ENCODE data around the gene GATD1. TPM values are rescaled to one million over a fixed set of nuclear protein-coding genes. Genes with fewer than 3 reads are reported as not detected.
A peak's percentile ranks its signal among the peaks of the same experiment; 100 is the strongest.

The GATD1 gene
- total RNA-seq, 2 experiments from 2014 or later = 109 to 117 TPM

- Histone ChIP-seq H2AFZ (ENCODE audit: low read length) (no peak overlapping the region), H3K36me3 (ENCODE audit: insufficient read depth, low read length) (peaks cover 49% of the 10 kb centered on the region), H3K9me2 (ENCODE audit: insufficient read depth, low read length) (no peaks in the 10 kb centered on the region), H3K4me3 (ENCODE audit: low read depth, low read length, poor library complexity, severe bottlenecking) (peak overlapping the region; percentile 100), H3K4me1 (ENCODE audit: insufficient read depth, low read length, poor library complexity, severe bottlenecking) (peaks cover 54% of the 10 kb centered on the region), H4K20me1 (ENCODE audit: insufficient read depth, low read length) (peaks cover 17% of the 10 kb centered on the region; the same call in 1 of the 2 replicates), H3K4me2 (ENCODE audit: low read length) (peak overlapping the region; percentile 71), H3K9me3 (ENCODE audit: low read length) (no peaks in the 10 kb centered on the region), H3K27ac (ENCODE audit: low read depth, low read length, poor library complexity, severe bottlenecking) (peak overlapping the region; percentile 84), H3K79me2 (ENCODE audit: insufficient read depth, low read depth, low read length) (peaks cover 43% of the 10 kb centered on the region)
- DNase-seq (ENCODE audit: low spot score) = no peak
- intact Hi-C loops (cut with micrococcal nuclease; ENCODE audit: unreplicated experiment) = no loop called here
- ChIA-PET POLR2A (interaction anchor here (0.8 to 2.0 kb wide), 7 partner anchors 7 to 88 kb away, joined by 3 to 11 read pairs (median 4); partner anchors contain the start of gene PNPLA2), CTCF (ENCODE audit: unreplicated experiment) (interaction anchor here (0.6 kb wide), 1 partner anchor 33 kb away, joined by 4 read pairs; no protein-coding TSS in a partner anchor)
- BruUV-seq (replicated peaks) = no TSS peak
- TF ChIP-seq CTCF (conservative IDR thresholded peaks at IDR 0.05; ENCODE audit: low read length) (no peak), EZH2phosphoT487 (IDR thresholded peaks at IDR 0.05; ENCODE audit: borderline replicate concordance, low read depth, low read length) (no peak)
These were observed 32.8 kb upstream of the GATD1 start for GRCh38 chr11:810040-810567.

DNA sequence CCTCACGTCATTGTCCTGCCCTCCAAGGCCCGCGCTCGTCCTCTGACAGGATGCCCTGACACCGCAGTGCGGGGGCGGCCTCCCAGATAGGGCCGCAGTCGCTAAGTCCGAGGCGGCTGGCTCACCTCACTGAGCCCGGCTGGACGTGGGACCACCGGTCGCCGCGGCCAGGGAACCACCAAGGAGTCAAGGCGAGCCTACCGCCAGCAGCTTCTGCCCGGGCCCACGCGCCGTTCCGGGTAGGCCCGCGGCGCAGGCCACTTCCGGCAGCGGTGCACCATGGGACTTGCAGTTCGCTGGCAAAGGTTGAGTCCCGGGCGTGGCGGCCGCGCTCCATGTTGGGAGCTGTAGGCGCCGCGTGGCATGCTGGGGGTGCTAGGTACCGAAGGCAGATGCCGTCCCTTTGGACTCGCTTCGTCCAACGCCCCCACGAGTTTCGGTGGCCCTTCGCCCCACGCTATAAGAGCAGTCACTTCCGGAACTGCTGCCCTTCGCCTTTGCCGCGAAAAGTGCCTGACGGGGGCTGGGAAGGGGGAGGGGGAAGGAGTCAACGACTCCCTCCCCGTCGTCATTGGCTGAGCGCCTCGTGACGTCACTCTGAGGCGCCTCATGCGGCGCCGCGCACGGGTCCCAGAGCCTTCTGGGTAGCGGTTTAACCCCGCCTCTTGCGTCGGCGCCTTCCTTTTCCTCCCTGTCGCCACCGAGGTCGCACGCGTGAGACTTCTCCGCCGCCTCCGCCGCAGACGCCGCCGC, 32.2 kb upstream of the GATD1 start, which contains the start of gene RPLP2:
RPLP2 (plus strand) TSS at position 681 of the 753 bp plus-strand sequence. CDS start 268 bp downstream, outside the sequence.
- peaks cover 17% of the 10 kb centered on the region; the same call in 1 of the 2 replicates for H4K20me1 ChIP-seq (ENCODE audit: insufficient read depth, low read length)
- peak; percentile 99 for DNase-seq (ENCODE audit: low spot score)
- peak within 1 kb of the TSS; percentile 100 for H3K4me3 ChIP-seq (ENCODE audit: low read depth, low read length, poor library complexity, severe bottlenecking)
- H3K9me2 ChIP-seq (ENCODE audit: insufficient read depth, low read length) = no peaks in the 10 kb centered on the region
- peak within 1 kb of the TSS; percentile 78 for H2AFZ ChIP-seq (ENCODE audit: low read length)
- intact Hi-C loops (cut with micrococcal nuclease; ENCODE audit: unreplicated experiment) = loop anchor here (2.0 to 5.0 kb wide), 2 partner anchors 33 to 232 kb away; partner anchors contain the start of genes PHRF1, POLR2L and TSPAN4
- peaks cover 43% of the 10 kb centered on the region for H3K36me3 ChIP-seq (ENCODE audit: insufficient read depth, low read length)
- POLR2A ChIA-PET = interaction anchor here (0.6 to 2.0 kb wide), 7 partner anchors 8 to 87 kb away, joined by 3 to 6 read pairs (median 4); no protein-coding TSS in a partner anchor
- peak within 1 kb of the TSS; percentile 71 for H3K4me2 ChIP-seq (ENCODE audit: low read length)
- no peaks in the 10 kb centered on the region for H3K9me3 ChIP-seq (ENCODE audit: low read length)
- BruUV-seq (replicated peaks) = no TSS peak
- H3K79me2 ChIP-seq (ENCODE audit: insufficient read depth, low read depth, low read length) = peaks cover 43% of the 10 kb centered on the region
- CTCF ChIA-PET (ENCODE audit: unreplicated experiment) = no interaction called here
- H3K4me1 ChIP-seq (ENCODE audit: insufficient read depth, low read length, poor library complexity, severe bottlenecking) = peaks cover 56% of the 10 kb centered on the region
- no peak for TF ChIP-seq CTCF (conservative IDR thresholded peaks at IDR 0.05; ENCODE audit: low read length)
- TF ChIP-seq EZH2phosphoT487 (IDR thresholded peaks at IDR 0.05; ENCODE audit: borderline replicate concordance, low read depth, low read length) = no peak
- peak within 1 kb of the TSS; percentile 84 for H3K27ac ChIP-seq (ENCODE audit: low read depth, low read length, poor library complexity, severe bottlenecking)
